Measurements from ENCODE around the gene OSTF1. TPM values are rescaled to one million over a fixed set of nuclear protein-coding genes. Genes with fewer than 3 reads are reported as not detected.

OSTF1 gene
- total RNA-seq, 4 donors from 2014 or later, result 37.9 to 69.4 (median 42.4) TPM

- TF ChIP-seq CTCF (IDR thresholded peaks at IDR 0.05; ENCODE audit: low read depth), result no peak
These were observed 46.2 kb downstream of the OSTF1 start for GRCh38 chr9:75134495-75134894.

GRCh38 chr9:75138260-75139040, 50.1 kb downstream of the OSTF1 start:
- TF ChIP-seq CTCF (IDR thresholded peaks at IDR 0.05; ENCODE audit: low read depth), result no peak

GRCh38 chr9:75139201-75139600, 50.9 kb downstream of the OSTF1 start:
- TF ChIP-seq CTCF (IDR thresholded peaks at IDR 0.05; ENCODE audit: low read depth), result no peak

GRCh38 chr9:75140261-75140660, 51.9 kb downstream of the OSTF1 start:
- no peak for TF ChIP-seq CTCF (IDR thresholded peaks at IDR 0.05; ENCODE audit: low read depth)

GRCh38 chr9:75142202-75142601, 53.9 kb downstream of the OSTF1 start:
- no peak for TF ChIP-seq CTCF (IDR thresholded peaks at IDR 0.05; ENCODE audit: low read depth)

GRCh38 chr9:75146229-75146628, 57.9 kb downstream of the OSTF1 start:
- TF ChIP-seq CTCF (IDR thresholded peaks at IDR 0.05; ENCODE audit: low read depth), result no peak

- TF ChIP-seq CTCF (IDR thresholded peaks at IDR 0.05; ENCODE audit: low read depth), result no peak
These were observed 59.3 kb downstream of the OSTF1 start for GRCh38 chr9:75147638-75148037.

Measured in subcutaneous adipose tissue (tissue), 4 donors.